Spleen (tissue), 7 donors: ENCODE data around the gene WBP1L.

Experiments
- POLR2A ChIP-seq, 3 donors: fragments of 450-650 bp; IDR thresholded peaks; one replicate each; pipeline ENCODE4 v1.5.1; 2017; ENCODE audit warnings: antibody characterized with exemption in 3 of 3, mild to moderate bottlenecking in 1 of 3
- POLR2AphosphoS5 ChIP-seq, 3 donors: sonication (generic); formaldehyde crosslinking; IDR thresholded peaks; one replicate each; pipeline ENCODE4 v1.5.1; 2017; ENCODE audit warnings: antibody characterized with exemption in 3 of 3
- TF ChIP-seq, protein P1 (sequence below), 11 experiments: fragments of 200-600 bp in 7 of 11; fragments of 450-650 bp in 4 of 11; sonication (generic) in 4 of 11; IDR thresholded peaks in 8 of 11; conservative IDR thresholded peaks in 3 of 11; 1 replicate in 7 of 11; 2 replicates in 4 of 11; pipeline versions ENCODE4 v1.4.0 to v1.8.0; 2016 to 2021; ENCODE audit warnings: antibody characterized with exemption in 11 of 11, inconsistent platforms in 4 of 11, mild to moderate bottlenecking in 1 of 11
- donor health status: DM: no; HTN: no; CAD: no; lungs with moderate emphysema.
- donor health status: DM: no; HTN: no; CAD: no.
- donor health status: DM: no; HTN: no; CAD: no.

DNA sequence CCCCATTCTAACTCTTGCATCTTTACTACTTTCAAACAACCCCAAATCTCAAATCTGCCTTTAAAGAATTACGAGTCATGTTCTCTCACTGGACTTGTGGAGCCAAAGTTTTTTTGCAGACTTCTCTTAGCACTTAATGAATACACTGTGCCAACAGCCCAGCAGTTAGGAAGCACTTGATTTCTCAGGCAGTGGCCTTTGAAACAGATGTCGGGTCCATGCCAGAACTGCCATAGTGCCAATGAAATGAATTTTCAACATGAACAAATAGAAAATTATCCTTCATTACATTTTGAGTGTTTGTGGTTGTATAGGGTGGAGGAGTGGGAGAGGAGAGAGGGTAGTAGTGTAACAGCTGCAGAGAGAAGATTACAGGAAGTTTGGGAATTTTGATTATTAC lies 116.2 kb downstream of the WBP1L start:
- TF ChIP-seq, protein P1, sequence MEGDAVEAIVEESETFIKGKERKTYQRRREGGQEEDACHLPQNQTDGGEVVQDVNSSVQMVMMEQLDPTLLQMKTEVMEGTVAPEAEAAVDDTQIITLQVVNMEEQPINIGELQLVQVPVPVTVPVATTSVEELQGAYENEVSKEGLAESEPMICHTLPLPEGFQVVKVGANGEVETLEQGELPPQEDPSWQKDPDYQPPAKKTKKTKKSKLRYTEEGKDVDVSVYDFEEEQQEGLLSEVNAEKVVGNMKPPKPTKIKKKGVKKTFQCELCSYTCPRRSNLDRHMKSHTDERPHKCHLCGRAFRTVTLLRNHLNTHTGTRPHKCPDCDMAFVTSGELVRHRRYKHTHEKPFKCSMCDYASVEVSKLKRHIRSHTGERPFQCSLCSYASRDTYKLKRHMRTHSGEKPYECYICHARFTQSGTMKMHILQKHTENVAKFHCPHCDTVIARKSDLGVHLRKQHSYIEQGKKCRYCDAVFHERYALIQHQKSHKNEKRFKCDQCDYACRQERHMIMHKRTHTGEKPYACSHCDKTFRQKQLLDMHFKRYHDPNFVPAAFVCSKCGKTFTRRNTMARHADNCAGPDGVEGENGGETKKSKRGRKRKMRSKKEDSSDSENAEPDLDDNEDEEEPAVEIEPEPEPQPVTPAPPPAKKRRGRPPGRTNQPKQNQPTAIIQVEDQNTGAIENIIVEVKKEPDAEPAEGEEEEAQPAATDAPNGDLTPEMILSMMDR (IDR thresholded peaks at IDR 0.05 in 8 of 11, conservative IDR thresholded peaks at IDR 0.05 in 3 of 11) = no peak
- TF ChIP-seq POLR2A (IDR thresholded peaks at IDR 0.05) = no peak
- TF ChIP-seq POLR2AphosphoS5 (IDR thresholded peaks at IDR 0.05) = no peak
